Mesothelial cell of epicardium (in vitro differentiated cells): ENCODE data around the gene STK38. TPM values are rescaled to one million over a fixed set of nuclear protein-coding genes. Genes with fewer than 3 reads are reported as not detected.
"Not testable (repeated sequence)": the region's sequence is repeated elsewhere in the genome, so short reads cannot be mapped to it uniquely, and the experiment has no call there.

Experiments used
- DNase-seq, 2 experiments: peaks; one replicate each; pipeline ENCODE4 v3.0.0; 2021; ENCODE audit warnings: low spot score in 2 of 2; ENCODE audit not compliant: unreplicated experiment in 2 of 2
- H3K27ac Mint-ChIP-seq: 2 replicates; pipeline ENCODE4 v1.8.0; 2021; ENCODE audit warnings: mixed read lengths
- H3K27me3 Mint-ChIP-seq: 2 replicates; pipeline ENCODE4 v1.8.0; 2021; ENCODE audit warnings: low read depth, mixed read lengths
- H3K36me3 Mint-ChIP-seq: 2 replicates; pipeline ENCODE4 v1.8.0; 2021; ENCODE audit warnings: mixed read lengths
- H3K4me1 Mint-ChIP-seq: 2 replicates; pipeline ENCODE4 v1.8.0; 2021; ENCODE audit warnings: mixed read lengths
- H3K4me3 Mint-ChIP-seq: 2 replicates; pipeline ENCODE4 v1.8.0; 2021; ENCODE audit warnings: mild to moderate bottlenecking, moderate library complexity, mixed read lengths
- H3K9me3 Mint-ChIP-seq: 2 replicates; pipeline ENCODE4 v1.8.0; 2021; ENCODE audit warnings: mixed read lengths
- total RNA-seq: library from RNA; stranded (reverse); gene quantifications from 3 replicates; pipeline ENCODE4 v1.2.1, GENCODE V29; 2021
- TF ChIP-seq, protein P1 (sequence below): fragments of 200-600 bp; sonication (generic); IDR thresholded peaks from one replicate; pipeline ENCODE4 v1.5.0; 2021; ENCODE audit warnings: antibody characterized with exemption; ENCODE audit not compliant: unreplicated experiment

The STK38 gene
- total RNA-seq, 1 donor from 2014 or later = 47.8 TPM

DNA sequence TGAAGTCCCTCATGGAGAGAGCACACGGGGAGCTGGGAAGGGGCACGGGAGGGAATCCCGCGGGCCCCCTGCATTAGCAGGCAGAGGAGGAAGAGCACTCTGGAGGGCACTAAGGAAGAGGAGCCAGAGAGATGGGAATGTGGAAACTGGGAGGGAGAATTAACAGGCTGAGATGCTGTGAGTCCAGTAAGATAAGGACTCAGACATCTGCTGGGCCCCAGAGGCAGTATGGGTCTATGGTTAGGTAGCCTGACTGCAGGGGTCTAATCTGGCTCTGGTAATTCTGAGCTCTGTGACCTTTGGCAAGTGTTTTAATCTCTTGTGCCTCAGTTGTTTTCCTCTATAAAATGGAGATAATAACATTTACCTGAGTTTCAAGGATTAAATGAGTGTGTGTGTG, 31.2 kb upstream of the STK38 start:
- H3K27ac Mint-ChIP-seq = peak overlapping the region; percentile 96

DNA sequence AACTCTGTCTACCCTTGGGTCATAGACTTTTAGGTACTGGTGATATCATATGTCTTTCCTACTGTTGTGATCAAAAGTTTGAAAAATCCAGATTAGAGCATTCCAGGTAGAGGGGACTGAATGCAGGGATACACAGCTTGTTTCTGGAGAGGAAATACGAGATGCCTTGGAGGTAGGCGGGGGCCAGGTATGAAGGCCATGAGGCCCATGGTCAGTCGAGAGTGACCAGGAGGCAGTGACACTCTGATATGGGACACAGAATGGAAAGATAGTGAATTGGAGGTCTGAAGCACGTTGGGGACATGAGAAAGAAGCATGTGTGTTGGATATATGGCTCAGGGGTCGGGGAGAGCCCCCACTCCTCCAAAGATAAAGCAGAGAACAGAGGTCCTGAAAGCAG, 30.8 kb upstream of the STK38 start:
- H3K27ac Mint-ChIP-seq = peak overlapping the region; percentile 96
- TF ChIP-seq, protein P1, sequence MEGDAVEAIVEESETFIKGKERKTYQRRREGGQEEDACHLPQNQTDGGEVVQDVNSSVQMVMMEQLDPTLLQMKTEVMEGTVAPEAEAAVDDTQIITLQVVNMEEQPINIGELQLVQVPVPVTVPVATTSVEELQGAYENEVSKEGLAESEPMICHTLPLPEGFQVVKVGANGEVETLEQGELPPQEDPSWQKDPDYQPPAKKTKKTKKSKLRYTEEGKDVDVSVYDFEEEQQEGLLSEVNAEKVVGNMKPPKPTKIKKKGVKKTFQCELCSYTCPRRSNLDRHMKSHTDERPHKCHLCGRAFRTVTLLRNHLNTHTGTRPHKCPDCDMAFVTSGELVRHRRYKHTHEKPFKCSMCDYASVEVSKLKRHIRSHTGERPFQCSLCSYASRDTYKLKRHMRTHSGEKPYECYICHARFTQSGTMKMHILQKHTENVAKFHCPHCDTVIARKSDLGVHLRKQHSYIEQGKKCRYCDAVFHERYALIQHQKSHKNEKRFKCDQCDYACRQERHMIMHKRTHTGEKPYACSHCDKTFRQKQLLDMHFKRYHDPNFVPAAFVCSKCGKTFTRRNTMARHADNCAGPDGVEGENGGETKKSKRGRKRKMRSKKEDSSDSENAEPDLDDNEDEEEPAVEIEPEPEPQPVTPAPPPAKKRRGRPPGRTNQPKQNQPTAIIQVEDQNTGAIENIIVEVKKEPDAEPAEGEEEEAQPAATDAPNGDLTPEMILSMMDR = no peak
- peaks cover 29% of the 10 kb centered on the region for H3K4me1 Mint-ChIP-seq
- H3K27me3 Mint-ChIP-seq = no peaks in the 10 kb centered on the region
- peaks cover 3% of the 10 kb centered on the region for H3K9me3 Mint-ChIP-seq
- H3K36me3 Mint-ChIP-seq = no peaks in the 10 kb centered on the region
- no peak overlapping the region for H3K4me3 Mint-ChIP-seq
- no peak for DNase-seq

More for the DNA sequence above, 31.2 kb upstream of the STK38 start:
- peaks cover 29% of the 10 kb centered on the region for H3K4me1 Mint-ChIP-seq
- H3K9me3 Mint-ChIP-seq = peaks cover 3% of the 10 kb centered on the region
- H3K36me3 Mint-ChIP-seq = no peaks in the 10 kb centered on the region
- H3K4me3 Mint-ChIP-seq = no peak overlapping the region
- DNase-seq = no peak
- TF ChIP-seq, protein P1 = no peak
- no peaks in the 10 kb centered on the region for H3K27me3 Mint-ChIP-seq

DNA sequence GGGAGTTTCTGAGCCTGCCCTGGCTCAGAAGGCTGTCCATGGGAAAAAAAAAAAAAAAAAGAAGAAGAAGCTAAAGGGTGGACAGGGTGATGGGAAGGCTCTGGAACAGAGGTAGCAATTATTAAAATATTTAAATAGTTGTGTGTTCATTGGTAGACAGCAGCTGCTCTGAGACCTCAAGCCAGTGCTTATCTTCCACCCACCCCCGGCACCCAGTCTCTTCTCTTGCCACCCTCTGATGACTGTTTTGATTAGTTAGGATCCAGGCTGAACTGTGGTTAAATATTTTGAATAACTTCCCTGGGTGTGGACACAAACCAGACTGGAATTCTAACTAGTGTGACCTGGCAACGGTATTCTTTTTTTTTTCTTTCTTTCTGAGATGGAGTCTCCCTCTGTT, 30.0 kb upstream of the STK38 start:
- TF ChIP-seq, protein P1 = no peak
- peaks cover 29% of the 10 kb centered on the region for H3K4me1 Mint-ChIP-seq
- peaks cover 3% of the 10 kb centered on the region for H3K9me3 Mint-ChIP-seq
- DNase-seq = no peak
- H3K27ac Mint-ChIP-seq = peak overlapping the region; percentile 96
- H3K27me3 Mint-ChIP-seq = no peaks in the 10 kb centered on the region
- H3K4me3 Mint-ChIP-seq = no peak overlapping the region
- no peaks in the 10 kb centered on the region for H3K36me3 Mint-ChIP-seq

DNA sequence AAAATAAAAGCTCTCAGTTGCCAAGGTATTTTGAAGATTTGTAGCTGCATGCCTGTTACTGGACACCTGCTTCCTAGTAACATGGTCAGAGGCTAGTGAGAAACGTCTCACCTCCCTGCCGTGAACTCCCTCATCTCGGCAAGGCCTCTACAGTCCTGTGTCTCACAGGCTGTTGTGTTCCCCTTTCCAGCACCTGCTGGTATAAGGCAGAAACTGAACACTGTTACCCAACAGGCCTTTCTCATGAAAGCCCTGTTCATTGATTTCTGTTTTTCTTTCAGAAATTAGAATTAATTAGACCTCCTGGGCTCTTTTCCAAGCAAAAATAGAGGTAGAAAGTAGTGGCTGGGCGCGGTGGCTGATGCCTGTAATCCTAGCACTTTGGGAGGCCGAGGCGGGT, 29.3 kb upstream of the STK38 start:
- Mint-ChIP-seq H3K4me3 (no peak overlapping the region), H3K27ac (peak overlapping the region; percentile 96), H3K4me1 (peaks cover 29% of the 10 kb centered on the region), H3K36me3 (no peaks in the 10 kb centered on the region), H3K9me3 (peaks cover 3% of the 10 kb centered on the region), H3K27me3 (no peaks in the 10 kb centered on the region)
- no peak for DNase-seq
- TF ChIP-seq, protein P1 = no peak

DNA sequence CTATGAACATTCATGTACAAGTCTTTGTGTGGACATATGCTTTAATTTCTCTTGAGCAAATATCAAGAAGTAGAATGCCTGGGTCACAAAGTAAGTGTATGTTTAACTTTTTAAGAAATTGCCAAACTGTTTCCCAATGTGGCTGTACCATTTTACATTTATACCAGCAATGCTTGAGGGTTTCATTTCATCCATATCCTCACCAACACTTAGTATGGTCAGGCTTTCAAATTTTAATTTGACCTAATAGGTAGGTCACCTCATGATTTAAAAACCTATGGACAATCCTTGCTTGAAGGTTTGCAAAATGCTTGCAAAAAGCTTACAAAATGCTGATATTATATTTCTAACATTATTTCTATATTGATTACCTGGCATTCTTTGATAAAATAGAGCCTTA, 27.4 kb upstream of the STK38 start:
- H3K4me1 Mint-ChIP-seq = peaks cover 26% of the 10 kb centered on the region
- H3K4me3 Mint-ChIP-seq = no peak overlapping the region
- TF ChIP-seq, protein P1 = no peak

DNA sequence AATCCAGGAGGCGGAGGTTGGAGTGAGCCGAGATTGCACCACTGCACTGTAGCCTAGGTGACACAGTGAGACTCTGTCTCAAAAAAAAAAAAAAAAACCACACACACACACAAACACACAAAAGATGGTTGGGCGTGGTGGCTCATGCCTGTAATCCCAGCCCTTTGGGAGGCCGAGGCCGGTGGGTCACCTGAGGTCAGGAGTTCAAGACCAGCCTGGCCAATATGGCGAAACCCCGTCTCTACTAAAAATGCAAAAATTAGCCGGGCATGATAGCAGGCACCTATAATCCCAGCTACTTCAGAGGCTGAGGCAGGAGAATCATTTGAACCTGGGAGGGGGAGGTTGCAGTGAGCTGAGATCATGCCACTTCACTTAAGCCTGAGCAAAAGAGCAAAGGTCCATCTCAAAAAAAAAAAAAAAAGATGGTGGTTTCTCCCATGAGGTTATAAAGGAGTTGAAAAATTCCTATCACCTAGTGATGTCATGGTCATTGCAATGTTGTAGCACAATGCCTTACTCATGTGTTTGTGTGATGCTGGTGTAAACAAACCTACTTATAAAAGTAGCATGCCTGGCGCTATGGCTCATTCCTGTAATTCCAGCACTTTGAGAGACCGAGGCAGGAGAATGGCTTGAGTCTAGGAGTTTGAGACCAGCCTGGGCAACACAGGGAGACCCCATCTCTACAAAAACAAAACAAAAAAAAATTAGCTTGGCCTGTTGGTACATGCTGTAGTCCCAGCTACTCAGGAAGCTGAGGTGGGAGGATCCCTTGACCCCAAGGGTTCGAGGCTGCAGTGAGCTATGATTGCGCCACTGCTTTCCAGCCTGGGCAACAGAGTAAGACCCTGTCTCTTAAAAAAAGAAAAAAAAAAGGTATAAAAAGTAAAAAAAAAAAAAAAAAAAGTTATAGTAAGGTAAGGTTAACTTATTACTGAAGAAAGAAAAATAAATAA, 25.4 kb upstream of the STK38 start:
- H3K4me3 Mint-ChIP-seq, H3K9me3 Mint-ChIP-seq, H3K27ac Mint-ChIP-seq, H3K36me3 Mint-ChIP-seq, DNase-seq, H3K27me3 Mint-ChIP-seq: not testable (repeated sequence)
- peaks cover 12% of the 10 kb centered on the region for H3K4me1 Mint-ChIP-seq

More for the DNA sequence above, 27.4 kb upstream of the STK38 start:
- no peak overlapping the region for H3K27ac Mint-ChIP-seq
- DNase-seq = no peak
- H3K27me3 Mint-ChIP-seq = no peaks in the 10 kb centered on the region
- H3K9me3 Mint-ChIP-seq = peaks cover 3% of the 10 kb centered on the region
- H3K36me3 Mint-ChIP-seq = no peaks in the 10 kb centered on the region
